ENCODE measurements around the gene RPH3AL.

GRCh38 chr17:337453-337852 is 15.2 kb downstream of the RPH3AL start:
- no peak for TF ChIP-seq CTCF (IDR thresholded peaks at IDR 0.05)
- no peak for TF ChIP-seq ZFX (IDR thresholded peaks at IDR 0.05; ENCODE audit: borderline replicate concordance)

Data from 22Rv1 (cell line).